GM12891 (cell line): ENCODE results near the gene TACR2.

Source experiments
- POLR2A ChIP-seq: IDR thresholded peaks from 2 replicates; pipeline ENCODE4 v1.6.1; 2011; ENCODE audit warnings: low read depth, low read length, control low read depth
- POLR2AphosphoS5 ChIP-seq: IDR thresholded peaks from 2 replicates; pipeline ENCODE4 v1.6.1; 2011; ENCODE audit warnings: low read depth, low read length, control low read depth

DNA sequence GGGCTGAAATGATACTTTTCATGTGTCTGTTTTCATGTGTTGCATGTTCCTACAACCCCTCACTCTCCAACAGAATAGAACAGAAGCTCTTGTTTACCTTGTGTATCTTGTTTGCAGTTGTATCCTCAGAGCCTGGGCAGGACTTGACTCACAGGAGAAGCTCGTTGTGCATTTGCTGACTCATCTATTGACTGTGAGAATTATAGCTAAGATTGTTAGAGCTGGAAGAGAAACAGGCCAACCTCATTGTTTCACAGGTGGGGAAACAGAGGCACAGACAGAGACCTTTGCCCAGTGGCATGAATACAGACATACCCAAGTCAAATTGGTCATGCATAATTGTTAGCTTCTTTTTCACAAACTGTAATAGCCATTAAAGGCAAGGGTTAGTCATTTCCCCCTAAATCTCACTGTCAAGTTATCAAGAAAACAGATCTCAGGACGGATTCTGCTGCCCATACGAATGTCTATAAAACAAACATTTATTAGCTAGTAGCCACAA, 30.0 kb upstream of the TACR2 start:
- no peak for TF ChIP-seq POLR2A
- no peak for TF ChIP-seq POLR2AphosphoS5
